GM23338 (cell line): ENCODE measurements around the gene KIT. TPM values are rescaled to one million over a fixed set of nuclear protein-coding genes. Genes with fewer than 3 reads are reported as not detected.

Source experiments
- ATAC-seq: fragments of 200-7000 bp; cut with Tn5 transposase; 3 replicates; pipeline ENCODE4 v1.9.1; 2020
- DNase-seq: peaks from one replicate; pipeline ENCODE4 v3.0.0-alpha.2; 2015; ENCODE audit warnings: low spot score
- H2AFZ ChIP-seq: fragments of 200-600 bp; sonication (generic); 2 replicates; pipeline ENCODE4 v1.8.0; 2016; ENCODE audit warnings: antibody characterized with exemption, mild to moderate bottlenecking, moderate library complexity
- H3F3A ChIP-seq: fragments of 200-600 bp; sonication (generic); replicated peaks from 2 replicates; pipeline ENCODE4 v1.8.0; 2017; ENCODE audit warnings: antibody characterized with exemption, mixed run types, low read depth
- H3K27ac ChIP-seq: fragments of 200-600 bp; sonication (generic); 2 replicates; pipeline ENCODE4 v1.6.1; 2016; ENCODE audit warnings: low read depth
- H3K27me3 ChIP-seq: fragments of 200-600 bp; sonication (generic); 2 replicates; pipeline ENCODE4 v1.8.0; 2016; ENCODE audit warnings: mild to moderate bottlenecking, mixed run types, moderate library complexity; ENCODE audit not compliant: insufficient read depth
- H3K36me3 ChIP-seq: fragments of 200-600 bp; sonication (generic); 2 replicates; pipeline ENCODE4 v1.8.0; 2016; ENCODE audit warnings: mild to moderate bottlenecking; ENCODE audit not compliant: insufficient read depth
- H3K4me1 ChIP-seq: fragments of 200-600 bp; sonication (generic); 2 replicates; pipeline ENCODE4 v1.8.0; 2016; ENCODE audit warnings: mild to moderate bottlenecking, moderate library complexity; ENCODE audit not compliant: insufficient read depth
- H3K4me2 ChIP-seq: fragments of 200-600 bp; sonication (generic); 2 replicates; pipeline ENCODE4 v1.7.1; 2017; ENCODE audit warnings: mixed run types
- H3K4me3 ChIP-seq: fragments of 200-600 bp; sonication (generic); 2 replicates; pipeline ENCODE4 v1.6.1; 2016; ENCODE audit warnings: mixed run types
- H3K79me2 ChIP-seq: fragments of 200-600 bp; sonication (generic); replicated peaks from 2 replicates; pipeline ENCODE4 v1.8.0; 2017; ENCODE audit warnings: mild to moderate bottlenecking; ENCODE audit not compliant: insufficient read depth
- H3K9me2 ChIP-seq: fragments of 200-600 bp; sonication (generic); 2 replicates; pipeline ENCODE4 v1.8.0; 2017; ENCODE audit not compliant: insufficient read depth
- H4K20me1 ChIP-seq: fragments of 200-600 bp; sonication (generic); replicated peaks from 2 replicates; pipeline ENCODE4 v1.8.0; 2017; ENCODE audit warnings: mild to moderate bottlenecking; ENCODE audit not compliant: insufficient read depth
- H3K27ac Mint-ChIP-seq: 2 replicates; pipeline ENCODE4 v1.8.0; 2020; ENCODE audit warnings: inconsistent platforms, mild to moderate bottlenecking, moderate library complexity, mixed read lengths
- H3K27me3 Mint-ChIP-seq: 3 replicates; pipeline ENCODE4 v1.8.0; 2022; ENCODE audit warnings: low read depth, mild to moderate bottlenecking, moderate library complexity, mixed read lengths, inconsistent platforms; ENCODE audit not compliant: insufficient read depth, poor library complexity
- H3K36me3 Mint-ChIP-seq: 3 replicates; pipeline ENCODE4 v1.8.0; 2021; ENCODE audit warnings: low read depth, mild to moderate bottlenecking, inconsistent platforms, moderate library complexity, mixed read lengths
- H3K4me1 Mint-ChIP-seq: 3 replicates; pipeline ENCODE4 v1.8.0; 2020; ENCODE audit warnings: mild to moderate bottlenecking, inconsistent platforms, mixed read lengths
- H3K4me3 Mint-ChIP-seq: 3 replicates; pipeline ENCODE4 v1.8.0; 2021; ENCODE audit warnings: moderate library complexity, mild to moderate bottlenecking, inconsistent platforms, mixed read lengths
- H3K9me3 Mint-ChIP-seq: 3 replicates; pipeline ENCODE4 v1.8.0; 2020; ENCODE audit warnings: moderate library complexity, mild to moderate bottlenecking, inconsistent platforms, mixed read lengths
- EZH2 ChIP-seq: fragments of 200-600 bp; sonication (generic); IDR thresholded peaks from one replicate; pipeline ENCODE4 v1.8.0; 2017; ENCODE audit warnings: antibody characterized with exemption, mild to moderate bottlenecking, low read depth; ENCODE audit not compliant: unreplicated experiment
- EZH2phosphoT487 ChIP-seq: fragments of 200-600 bp; sonication (generic); IDR thresholded peaks from one replicate; pipeline ENCODE4 v1.8.1; 2018; ENCODE audit warnings: antibody characterized with exemption; ENCODE audit not compliant: unreplicated experiment
- JUNB ChIP-seq: IDR thresholded peaks from one replicate; pipeline ENCODE4 v1.6.1; 2016; ENCODE audit warnings: antibody characterized with exemption; ENCODE audit not compliant: unreplicated experiment
- POLR2AphosphoS5 ChIP-seq: IDR thresholded peaks from 2 replicates; pipeline ENCODE4 v1.6.1; 2016; ENCODE audit warnings: antibody characterized with exemption, low read depth
- ZNF114 ChIP-seq: fragments of 250-450 bp; sonication (Bioruptor Pico); IDR thresholded peaks from 2 replicates; pipeline ENCODE4 v1.5.0; 2020; ENCODE audit warnings: mild to moderate bottlenecking, moderate library complexity
- ZNF331 ChIP-seq: fragments of 250-450 bp; sonication (Bioruptor Pico); IDR thresholded peaks from 2 replicates; pipeline ENCODE4 v1.5.0; 2020; ENCODE audit warnings: low read depth, mild to moderate bottlenecking, moderate library complexity
- polyA plus RNA-seq: library from polyadenylated mRNA; unstranded; fragments of >200 nt; fragmentation: Nextera tagmentation; extraction: Ambion mirVana; gene quantifications from 2 replicates; pipeline ENCODE4 v1.2.1, GENCODE V29; 2016
- total RNA-seq: library from RNA; depleted of rRNA; stranded (reverse); fragments of >200 nt; shearing (Covaris generic); gene quantifications from 2 replicates; pipeline ENCODE4 v1.2.3, GENCODE V29; 2014
- TF ChIP-seq, protein P1 (sequence below): IDR thresholded peaks from 2 replicates; pipeline ENCODE4 v1.6.1; 2016; ENCODE audit warnings: antibody characterized with exemption
- TF ChIP-seq, protein P2 (sequence below): IDR thresholded peaks from one replicate; pipeline ENCODE4 v1.6.1; 2018; ENCODE audit warnings: antibody characterized with exemption; ENCODE audit not compliant: unreplicated experiment

Gene KIT
- total and polyA plus RNA-seq, 2 experiments from 2014 or later, result 9.0 to 28.4 TPM

DNA sequence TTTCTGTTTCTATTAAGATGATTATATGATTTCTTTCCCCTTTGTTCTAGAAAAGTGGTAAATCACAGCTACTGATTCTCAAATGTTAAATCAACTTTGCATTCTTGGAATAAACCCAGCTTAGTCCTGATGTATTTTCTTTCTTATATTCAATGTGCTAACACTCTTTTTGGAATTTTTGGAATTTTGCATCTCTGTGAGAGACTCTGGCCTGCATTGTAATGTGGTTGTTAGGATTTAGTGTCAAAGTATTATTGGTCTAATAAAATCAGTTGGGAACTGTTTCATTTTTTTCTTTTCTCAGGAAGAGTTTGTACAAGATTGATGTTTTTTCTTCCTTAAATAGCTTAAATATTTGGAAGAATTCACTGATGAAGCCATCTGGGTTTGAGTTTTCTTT, 109.6 kb downstream of the KIT start (continued):
- TF ChIP-seq, protein P1, sequence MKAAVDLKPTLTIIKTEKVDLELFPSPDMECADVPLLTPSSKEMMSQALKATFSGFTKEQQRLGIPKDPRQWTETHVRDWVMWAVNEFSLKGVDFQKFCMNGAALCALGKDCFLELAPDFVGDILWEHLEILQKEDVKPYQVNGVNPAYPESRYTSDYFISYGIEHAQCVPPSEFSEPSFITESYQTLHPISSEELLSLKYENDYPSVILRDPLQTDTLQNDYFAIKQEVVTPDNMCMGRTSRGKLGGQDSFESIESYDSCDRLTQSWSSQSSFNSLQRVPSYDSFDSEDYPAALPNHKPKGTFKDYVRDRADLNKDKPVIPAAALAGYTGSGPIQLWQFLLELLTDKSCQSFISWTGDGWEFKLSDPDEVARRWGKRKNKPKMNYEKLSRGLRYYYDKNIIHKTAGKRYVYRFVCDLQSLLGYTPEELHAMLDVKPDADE, result no peak
- TF ChIP-seq, protein P2, sequence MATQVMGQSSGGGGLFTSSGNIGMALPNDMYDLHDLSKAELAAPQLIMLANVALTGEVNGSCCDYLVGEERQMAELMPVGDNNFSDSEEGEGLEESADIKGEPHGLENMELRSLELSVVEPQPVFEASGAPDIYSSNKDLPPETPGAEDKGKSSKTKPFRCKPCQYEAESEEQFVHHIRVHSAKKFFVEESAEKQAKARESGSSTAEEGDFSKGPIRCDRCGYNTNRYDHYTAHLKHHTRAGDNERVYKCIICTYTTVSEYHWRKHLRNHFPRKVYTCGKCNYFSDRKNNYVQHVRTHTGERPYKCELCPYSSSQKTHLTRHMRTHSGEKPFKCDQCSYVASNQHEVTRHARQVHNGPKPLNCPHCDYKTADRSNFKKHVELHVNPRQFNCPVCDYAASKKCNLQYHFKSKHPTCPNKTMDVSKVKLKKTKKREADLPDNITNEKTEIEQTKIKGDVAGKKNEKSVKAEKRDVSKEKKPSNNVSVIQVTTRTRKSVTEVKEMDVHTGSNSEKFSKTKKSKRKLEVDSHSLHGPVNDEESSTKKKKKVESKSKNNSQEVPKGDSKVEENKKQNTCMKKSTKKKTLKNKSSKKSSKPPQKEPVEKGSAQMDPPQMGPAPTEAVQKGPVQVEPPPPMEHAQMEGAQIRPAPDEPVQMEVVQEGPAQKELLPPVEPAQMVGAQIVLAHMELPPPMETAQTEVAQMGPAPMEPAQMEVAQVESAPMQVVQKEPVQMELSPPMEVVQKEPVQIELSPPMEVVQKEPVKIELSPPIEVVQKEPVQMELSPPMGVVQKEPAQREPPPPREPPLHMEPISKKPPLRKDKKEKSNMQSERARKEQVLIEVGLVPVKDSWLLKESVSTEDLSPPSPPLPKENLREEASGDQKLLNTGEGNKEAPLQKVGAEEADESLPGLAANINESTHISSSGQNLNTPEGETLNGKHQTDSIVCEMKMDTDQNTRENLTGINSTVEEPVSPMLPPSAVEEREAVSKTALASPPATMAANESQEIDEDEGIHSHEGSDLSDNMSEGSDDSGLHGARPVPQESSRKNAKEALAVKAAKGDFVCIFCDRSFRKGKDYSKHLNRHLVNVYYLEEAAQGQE, result no peak
- no peak for TF ChIP-seq JUNB

DNA sequence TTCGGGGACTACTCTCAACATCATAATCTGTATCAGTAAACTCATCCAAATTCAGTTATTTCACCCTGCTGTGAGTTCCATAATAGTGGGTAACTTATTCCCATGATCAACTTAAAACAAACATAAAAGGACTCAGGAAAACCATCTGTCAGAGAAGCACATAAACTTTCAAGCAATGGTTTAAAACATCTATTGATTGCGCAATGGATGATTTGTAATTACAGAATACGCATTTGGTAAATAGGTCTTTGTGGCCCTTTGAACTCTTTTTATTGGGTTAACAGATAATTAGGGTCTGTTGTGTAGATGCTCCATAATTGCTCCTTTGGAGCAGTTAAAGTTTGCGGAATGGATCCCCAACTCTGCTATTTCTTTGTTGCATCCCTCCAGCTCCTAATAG, 115.3 kb downstream of the KIT start:
- H4K20me1 ChIP-seq, result no peaks in the 10 kb centered on the region
- Mint-ChIP-seq H3K9me3 (no peaks in the 10 kb centered on the region), H3K36me3 (peaks cover 3% of the 10 kb centered on the region; the same call in 1 of the 3 replicates), H3K4me3 (no peak overlapping the region), H3K4me1 (peaks cover 17% of the 10 kb centered on the region), H3K27me3 (no peaks in the 10 kb centered on the region), H3K27ac (no peak overlapping the region)
- TF ChIP-seq, protein P1, result no peak
- TF ChIP-seq POLR2AphosphoS5 (no peak), EZH2 (no peak), ZNF114 (CRISPR knock-in tag) (no peak), EZH2phosphoT487 (no peak)
- ATAC-seq (no peak), DNase-seq (no peak)
- no peaks in the 10 kb centered on the region for H3K36me3 ChIP-seq
- H3K27ac ChIP-seq, result no peak overlapping the region
- H3F3A ChIP-seq, result no peaks in the 10 kb centered on the region
- H3K4me2 ChIP-seq, result no peak overlapping the region
- H3K9me2 ChIP-seq, result peaks cover 7% of the 10 kb centered on the region; the same call in 1 of the 2 replicates
- H3K27me3 ChIP-seq, result no peaks in the 10 kb centered on the region
- H3K79me2 ChIP-seq, result no peaks in the 10 kb centered on the region
- H3K4me1 ChIP-seq, result peaks cover 13% of the 10 kb centered on the region
- H2AFZ ChIP-seq, result peak overlapping the region; percentile 72; the same call in 1 of the 2 replicates
- H3K4me3 ChIP-seq, result no peak overlapping the region

DNA sequence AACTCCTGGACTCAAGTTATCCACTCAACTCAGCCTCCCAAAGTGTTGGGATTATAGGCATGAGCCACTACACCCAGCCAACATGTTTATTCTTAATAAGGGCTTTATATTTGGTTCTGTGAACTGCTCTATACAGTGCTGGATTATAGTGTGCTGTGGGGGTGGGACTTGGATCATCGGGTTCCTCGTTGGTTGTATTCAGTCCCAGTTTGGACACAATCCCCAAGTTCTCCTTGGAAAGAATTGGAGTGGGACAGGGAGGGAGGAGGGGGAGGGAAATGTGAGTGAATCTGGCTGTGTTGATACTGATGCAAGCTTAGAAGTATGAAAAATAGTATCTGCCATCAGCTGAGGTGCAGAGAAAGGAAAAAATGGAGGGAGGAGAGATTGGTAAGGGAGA, 121.3 kb downstream of the KIT start:
- no peaks in the 10 kb centered on the region for H3K27me3 ChIP-seq
- H3K4me2 ChIP-seq, result no peak overlapping the region
- no peak overlapping the region for H2AFZ ChIP-seq
- Mint-ChIP-seq H3K9me3 (no peaks in the 10 kb centered on the region), H3K27ac (no peak overlapping the region), H3K36me3 (no peaks in the 10 kb centered on the region; the same call in 2 of the 3 replicates), H3K27me3 (peaks cover 5% of the 10 kb centered on the region), H3K4me3 (no peak overlapping the region), H3K4me1 (no peaks in the 10 kb centered on the region)
- peaks cover 15% of the 10 kb centered on the region; the same call in 1 of the 2 replicates for H3K9me2 ChIP-seq
- H3K36me3 ChIP-seq, result no peaks in the 10 kb centered on the region
- ATAC-seq (no peak), DNase-seq (no peak)
- H3F3A ChIP-seq, result no peaks in the 10 kb centered on the region
- H4K20me1 ChIP-seq, result no peaks in the 10 kb centered on the region
- no peak overlapping the region for H3K4me3 ChIP-seq
- no peaks in the 10 kb centered on the region for H3K4me1 ChIP-seq
- no peak for TF ChIP-seq ZNF331
- no peak overlapping the region for H3K27ac ChIP-seq
- H3K79me2 ChIP-seq, result no peaks in the 10 kb centered on the region
